Frontal cortex (tissue), 4 donors: ENCODE results near the gene LRRC75A. TPM values are rescaled to one million over a fixed set of nuclear protein-coding genes. Genes with fewer than 3 reads are reported as not detected.
A peak's percentile ranks its signal among the peaks of the same experiment; 100 is the strongest.

Experiments
- DNase-seq, 2 donors: peaks; one replicate each; pipeline ENCODE4 v3.0.0; 2012; ENCODE audit warnings: low spot score in 2 of 2
- FAIRE-seq: peaks from 2 replicates; lab custom pipeline; 2012; peaks lifted over from hg19 to GRCh38; lab: Jason Lieb, UNC
- total RNA-seq: library from RNA; depleted of rRNA; stranded (reverse); fragments of >200 nt; gene quantifications from one replicate; pipeline ENCODE4 v1.2.3, GENCODE V29; 2014
- donor health status: control.
- donor health status: control.
- donor health status: control.

The LRRC75A gene
- total RNA-seq, 1 donor from 2014 or later = 3.3 TPM

DNA sequence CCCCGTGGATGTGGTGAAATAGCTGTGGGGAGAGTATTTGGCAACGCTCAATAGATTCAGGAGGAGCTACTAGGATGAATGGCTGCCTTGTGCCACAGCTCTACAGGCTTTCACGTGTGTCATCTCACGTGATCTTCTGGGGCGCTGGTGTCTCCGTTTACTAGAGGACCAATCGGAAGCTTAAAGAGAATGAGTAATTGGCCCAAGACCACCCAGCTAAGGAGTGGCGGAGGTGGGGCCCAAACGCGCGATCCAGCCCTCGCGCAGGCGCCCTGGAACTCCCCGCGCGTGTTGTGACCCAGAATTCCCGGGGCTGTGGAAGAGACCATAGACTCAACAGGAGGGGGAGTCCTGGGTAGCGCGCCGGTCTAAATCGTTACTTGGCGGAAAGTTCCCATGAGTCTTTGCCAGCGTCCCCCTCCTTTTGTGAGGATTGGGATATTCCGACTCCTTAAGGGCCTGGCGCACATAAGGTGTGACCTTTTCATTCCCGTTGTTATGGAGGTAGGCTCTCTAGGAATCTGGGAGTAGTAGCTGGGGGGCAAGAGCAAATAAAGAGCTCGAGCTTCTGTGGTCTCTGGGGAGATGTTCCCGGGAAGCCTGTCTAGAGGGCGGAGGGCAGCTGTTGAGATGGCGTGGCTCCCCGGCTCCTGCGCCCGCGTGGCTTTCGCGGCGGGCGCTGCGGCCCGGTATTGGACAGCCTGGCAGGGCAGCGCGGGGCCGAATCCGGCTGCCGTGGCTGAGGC is 53.3 kb downstream of the LRRC75A start:
- peak; percentile 95 to 97 for DNase-seq
- peak; percentile 77 for FAIRE-seq

DNA sequence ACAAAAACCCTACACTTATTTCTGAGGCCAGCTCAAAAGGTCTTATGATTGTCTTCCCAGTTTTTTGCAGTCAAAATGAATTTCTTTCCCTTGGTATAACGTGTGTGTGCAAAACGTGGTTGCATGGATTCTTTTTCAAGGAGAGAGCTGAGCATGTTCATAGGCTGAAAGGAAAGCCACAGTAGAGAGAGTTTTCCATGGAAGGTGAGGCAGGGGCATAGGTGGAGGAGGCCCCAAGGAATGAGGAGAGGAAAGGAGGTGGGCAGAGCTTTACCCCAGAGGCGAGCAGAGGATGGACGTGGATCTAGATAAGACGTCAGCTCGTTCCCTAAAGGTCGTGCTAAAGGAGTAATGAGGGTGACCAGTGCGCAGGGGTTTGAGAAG is 53.8 kb downstream of the LRRC75A start:
- FAIRE-seq = no peak

DNA sequence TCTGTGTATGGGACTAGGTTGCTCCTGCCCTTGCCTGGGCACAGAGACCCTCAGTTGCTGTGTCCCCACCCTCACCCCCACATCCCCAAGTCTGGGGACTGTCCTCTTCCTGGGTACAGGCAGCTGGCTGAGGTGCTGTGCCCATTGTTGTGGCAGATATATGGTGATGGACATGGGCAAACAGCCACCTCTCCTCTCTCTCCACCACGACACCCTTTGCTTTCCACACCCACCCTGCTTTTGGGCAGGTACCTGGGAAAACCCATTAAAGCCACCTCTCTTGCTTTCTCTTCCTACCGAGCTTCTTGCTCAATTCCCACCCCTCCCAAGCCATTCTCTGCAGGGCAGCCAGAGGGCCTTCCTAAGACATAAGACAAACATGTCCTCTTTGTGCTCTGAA is 54.9 kb downstream of the LRRC75A start:
- DNase-seq = no peak
- no peak for FAIRE-seq

More for the DNA sequence above, 53.8 kb downstream of the LRRC75A start:
- no peak for DNase-seq

DNA sequence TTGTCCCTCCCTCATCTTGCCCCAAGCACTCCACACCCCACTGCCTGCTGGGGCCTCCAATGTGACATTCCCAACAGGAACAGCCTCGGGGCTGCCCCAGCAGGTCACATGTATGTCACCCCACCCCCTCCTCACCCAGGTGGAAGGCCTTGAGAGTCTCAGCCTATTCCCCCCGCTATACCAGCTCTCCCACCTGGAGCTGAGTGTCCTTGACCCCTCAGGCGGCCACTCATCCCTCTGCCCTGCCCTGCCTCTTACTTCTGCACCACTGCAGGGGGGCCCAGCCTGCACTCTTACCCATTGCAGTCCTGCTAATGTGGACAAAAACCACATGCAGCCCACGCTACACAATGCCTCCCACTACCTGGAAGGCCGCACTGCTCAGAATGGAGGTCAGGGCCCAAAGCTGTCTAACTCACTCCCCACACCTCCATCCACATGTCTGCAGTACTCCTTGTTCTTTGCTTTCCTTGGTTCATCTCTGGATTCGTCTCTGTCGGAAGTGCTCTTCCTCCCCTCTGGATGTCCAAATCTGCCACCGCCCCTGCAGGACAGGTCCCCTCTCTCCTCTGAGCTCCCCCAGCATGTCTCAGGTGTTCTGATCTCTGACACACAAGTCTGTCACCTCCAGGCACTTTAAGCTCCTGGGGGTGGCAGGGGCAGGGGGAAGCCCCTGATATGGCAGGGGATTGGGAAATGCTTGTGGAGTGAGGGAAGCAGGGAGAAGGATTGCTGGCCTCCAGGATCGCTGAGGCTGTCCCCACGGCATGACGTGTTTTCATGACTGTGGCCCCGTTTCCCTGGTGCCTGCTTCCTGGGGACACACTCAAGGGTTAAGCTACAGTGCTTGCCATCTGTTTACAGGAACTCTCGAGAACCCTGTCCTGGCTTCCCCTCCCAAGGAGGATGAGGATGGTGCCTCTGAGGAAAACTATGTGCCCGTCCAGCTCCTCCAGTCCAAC is 55.8 kb downstream of the LRRC75A start:
- FAIRE-seq (no peak), DNase-seq (no peak)

DNA sequence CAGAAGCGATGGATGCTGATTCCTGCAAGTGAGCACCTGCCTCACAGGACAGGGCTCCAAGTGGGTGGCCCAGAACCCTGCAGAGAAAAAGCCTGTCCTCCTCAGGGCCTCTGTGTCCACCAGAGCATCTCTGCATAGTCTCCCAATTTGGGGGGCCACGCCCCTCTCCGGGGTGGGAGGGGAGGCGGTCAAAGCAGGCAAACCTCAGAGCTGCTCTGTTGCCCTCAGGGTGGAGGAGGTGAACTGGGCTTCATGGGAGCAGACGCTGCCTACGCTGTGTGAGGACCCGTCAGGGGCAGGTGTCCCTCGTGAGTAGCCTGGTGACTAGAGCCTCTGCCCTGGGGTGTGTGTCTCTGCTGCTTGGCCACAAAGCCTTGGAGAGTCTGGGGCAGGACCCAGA is 57.3 kb downstream of the LRRC75A start:
- FAIRE-seq = no peak
- no peak for DNase-seq

DNA sequence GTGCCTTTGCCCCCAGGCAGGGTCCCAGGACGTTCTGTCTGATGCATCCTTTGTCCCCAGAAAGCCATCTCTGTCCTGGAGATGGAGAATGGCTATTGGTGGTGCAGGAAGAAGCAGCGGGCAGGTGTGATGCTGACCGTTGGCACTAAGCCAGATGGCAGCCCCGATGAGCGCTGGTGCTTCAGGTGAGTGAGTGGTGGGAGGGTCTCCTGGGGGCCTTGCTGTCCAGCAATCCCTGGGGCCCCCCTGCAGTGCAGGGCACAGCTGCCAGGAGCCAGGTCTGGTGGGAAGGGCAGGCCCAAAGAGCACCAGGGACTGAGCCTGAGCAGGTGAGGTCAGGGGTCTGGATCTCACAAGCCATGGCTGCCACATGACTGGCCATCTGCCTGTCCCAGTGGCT is 58.5 kb downstream of the LRRC75A start:
- DNase-seq (no peak), FAIRE-seq (no peak)

DNA sequence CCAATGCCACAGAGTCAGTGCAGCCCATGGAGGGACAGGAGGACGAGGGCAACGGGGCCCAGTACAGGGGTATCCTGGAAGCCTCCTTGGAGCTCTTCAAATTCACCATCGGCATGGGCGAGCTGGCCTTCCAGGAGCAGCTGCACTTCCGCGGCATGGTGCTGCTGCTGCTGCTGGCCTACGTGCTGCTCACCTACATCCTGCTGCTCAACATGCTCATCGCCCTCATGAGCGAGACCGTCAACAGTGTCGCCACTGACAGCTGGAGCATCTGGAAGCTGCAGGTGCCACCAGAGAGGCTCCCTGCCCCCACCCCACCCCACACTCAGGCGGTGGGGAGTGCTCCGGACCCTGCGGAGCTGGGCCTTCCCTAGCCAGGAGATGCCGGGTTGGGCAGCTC is 60.0 kb downstream of the LRRC75A start:
- DNase-seq (no peak), FAIRE-seq (no peak)

DNA sequence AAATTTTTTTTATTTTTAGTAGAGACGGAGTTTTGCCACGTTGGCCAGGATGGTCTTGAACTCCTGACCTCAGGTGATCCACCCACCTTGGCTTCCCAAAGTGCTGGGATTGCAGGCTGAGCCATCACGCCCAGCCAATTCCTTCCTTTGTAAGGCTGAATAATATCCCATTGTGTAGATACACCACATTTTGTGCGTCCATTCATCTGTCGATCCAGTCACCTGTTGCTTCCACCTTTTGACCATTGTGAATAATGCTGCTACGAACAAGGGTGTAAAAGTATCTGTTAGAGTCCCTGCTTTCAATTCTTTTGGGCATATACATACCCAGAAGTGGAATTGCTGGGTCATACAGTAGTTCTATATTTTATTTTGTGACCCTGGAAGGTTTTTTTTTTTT is 61.3 kb downstream of the LRRC75A start:
- FAIRE-seq = no peak

DNA sequence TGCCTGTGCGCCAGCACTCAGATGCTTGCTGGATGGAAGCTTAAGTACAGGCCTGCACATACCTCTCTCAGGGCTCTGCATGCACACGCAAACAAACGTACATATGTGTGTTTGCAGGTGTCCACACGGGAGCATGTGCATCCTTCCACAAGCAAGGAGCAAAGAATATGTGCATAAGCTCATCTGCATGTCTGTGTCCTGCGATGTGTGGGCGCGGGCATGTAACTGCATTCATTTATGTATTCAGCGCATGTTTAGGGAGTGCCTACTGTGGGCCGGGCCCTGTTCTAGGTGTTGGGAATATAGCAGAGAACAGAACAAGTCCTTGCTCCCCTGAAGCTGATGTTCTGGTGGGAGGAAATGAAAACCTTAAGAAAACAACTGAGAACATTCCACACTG is 62.9 kb downstream of the LRRC75A start:
- no peak for DNase-seq
- no peak for FAIRE-seq

More for the DNA sequence above, 61.3 kb downstream of the LRRC75A start:
- no peak for DNase-seq

DNA sequence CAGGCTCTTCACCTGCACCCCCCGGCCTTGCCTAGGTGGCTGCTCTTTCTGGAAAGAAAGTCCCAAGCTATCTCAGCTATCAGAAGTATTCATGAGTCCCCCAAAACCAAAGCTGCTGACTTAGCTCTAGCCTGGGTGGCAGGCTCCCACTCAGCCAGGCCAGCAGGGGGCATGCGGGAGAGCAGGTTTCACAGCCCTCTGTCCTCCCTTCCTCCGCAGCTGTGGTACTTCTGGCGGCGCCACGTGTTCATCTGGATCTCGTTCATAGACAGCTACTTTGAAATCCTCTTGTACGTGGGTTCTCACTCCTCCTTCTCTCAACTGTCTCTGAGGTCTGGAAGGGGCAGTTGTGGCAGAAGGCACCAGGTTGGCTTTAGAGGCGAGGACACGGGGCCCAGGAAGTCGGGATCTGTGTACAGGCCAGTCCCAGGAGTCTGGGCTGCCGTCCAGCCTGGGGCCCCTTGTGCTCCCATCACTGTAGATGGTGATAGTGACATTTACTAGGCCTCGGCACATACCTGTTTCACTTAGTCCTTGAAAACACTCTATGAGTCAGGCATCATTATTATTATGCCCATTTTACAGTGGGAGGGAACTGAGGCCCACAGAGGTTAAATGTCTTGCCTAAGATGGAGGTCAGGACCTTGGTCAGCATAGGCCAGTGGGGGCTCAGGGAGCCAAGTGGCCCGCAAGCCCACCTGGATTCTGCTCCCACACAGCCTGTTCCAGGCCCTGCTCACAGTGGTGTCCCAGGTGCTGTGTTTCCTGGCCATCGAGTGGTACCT is 63.7 kb downstream of the LRRC75A start:
- FAIRE-seq (no peak), DNase-seq (peak; percentile 42 to 65)

DNA sequence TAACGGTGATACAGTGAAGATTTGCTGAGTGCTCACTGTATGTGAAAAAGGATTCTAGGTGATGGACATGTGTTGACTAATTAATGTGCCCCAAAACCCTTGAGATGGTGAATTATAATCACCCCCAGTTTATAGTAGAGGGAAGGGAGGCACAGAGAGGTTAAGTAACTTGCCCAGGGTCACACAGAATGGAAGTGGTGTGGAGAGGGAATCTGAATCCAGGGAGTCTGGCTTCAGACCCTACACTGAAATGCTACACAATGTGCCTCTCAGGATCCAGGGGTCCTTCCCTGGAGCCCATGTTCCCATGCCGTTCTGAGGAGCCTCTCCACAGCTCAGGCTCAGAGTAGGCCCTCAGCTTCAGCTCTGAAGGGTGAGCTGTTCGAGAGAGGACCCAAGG is 65.0 kb downstream of the LRRC75A start:
- FAIRE-seq (no peak), DNase-seq (no peak)

DNA sequence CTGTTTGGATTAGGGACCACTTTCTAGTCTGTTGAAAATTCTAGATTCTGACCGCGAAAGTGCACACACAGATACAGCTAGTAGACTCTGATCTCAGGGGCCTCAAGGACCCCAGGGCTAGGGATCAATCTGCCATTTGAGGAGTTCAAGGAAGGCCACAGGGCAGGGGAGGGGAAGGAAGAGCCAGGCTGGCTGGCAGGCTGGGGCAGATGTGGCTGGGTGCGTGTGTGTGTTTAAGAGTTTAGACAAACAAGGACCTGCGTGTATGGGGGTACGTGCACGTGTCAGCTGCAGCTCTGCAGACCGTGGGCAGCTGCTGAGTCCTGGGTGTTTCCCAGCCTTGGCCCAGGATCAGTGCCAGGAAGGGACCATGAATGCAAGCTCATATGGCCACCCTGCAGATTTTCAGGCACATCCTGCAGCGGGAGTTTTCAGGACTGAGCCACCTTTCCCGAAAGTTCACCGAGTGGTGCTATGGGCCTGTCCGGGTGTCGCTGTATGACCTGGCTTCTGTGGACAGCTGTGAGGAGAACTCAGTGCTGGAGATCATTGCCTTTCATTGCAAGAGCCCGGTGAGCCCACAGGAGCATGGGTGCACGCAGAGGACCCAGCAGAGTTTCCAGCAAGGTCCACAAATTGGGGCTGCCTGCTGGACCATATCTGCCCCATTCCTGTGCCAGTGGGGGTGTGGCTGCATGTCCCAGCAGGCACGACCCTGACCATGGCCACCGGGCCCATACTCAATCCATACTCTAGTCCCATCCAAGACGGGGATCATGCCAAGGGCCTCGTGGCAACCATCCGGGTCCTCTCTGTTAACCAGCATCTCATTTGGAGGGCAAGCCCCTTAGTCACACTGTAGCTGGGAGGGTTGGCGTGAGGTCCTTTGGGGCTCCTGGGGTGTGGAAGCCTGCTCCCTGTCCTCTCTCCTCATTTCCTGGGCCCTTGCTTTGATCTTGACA is 66.0 kb downstream of the LRRC75A start:
- DNase-seq (no peak), FAIRE-seq (no peak)

DNA sequence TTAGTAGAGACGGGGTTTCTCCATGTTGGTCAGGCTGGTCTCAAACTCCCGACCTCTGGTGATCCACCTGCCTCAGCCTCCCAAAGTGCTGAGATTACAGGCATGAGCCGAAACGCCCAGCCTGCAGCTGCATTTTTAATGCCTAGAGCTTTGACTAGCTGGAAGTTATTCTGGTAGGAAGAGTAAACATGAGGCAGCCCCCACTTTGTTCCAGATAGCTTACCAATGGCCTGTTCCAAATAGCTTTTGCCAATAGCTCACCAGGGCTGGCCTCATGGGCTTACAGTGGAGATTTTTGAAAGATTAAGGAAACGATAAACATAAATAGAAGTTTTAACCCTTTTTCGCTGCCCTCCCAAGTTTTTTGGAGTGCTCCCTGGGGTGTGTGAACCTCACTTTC is 66.8 kb downstream of the LRRC75A start:
- DNase-seq (no peak), FAIRE-seq (no peak)

DNA sequence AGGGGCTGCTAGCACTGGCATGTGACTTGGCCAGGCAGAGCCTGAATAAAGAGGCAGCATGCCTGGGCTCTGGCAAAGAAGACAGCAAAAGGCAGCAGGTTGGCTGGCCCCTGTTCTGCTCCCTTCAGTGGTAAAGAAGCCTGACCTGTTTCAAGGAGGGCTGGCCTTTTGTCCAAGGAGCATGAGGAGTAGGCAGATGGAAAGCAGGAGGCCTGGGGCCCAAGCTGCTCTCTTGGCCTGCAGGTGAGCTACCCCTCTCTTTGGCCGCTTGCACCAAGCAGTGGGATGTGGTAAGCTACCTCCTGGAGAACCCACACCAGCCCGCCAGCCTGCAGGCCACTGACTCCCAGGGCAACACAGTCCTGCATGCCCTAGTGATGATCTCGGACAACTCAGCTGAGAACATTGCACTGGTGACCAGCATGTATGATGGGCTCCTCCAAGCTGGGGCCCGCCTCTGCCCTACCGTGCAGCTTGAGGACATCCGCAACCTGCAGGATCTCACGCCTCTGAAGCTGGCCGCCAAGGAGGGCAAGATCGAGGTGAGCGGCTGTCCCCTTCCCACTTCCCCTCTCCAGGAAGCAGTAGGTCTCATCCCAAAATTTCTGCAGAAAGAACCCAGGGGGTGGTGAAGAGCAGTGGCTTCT is 68.6 kb downstream of the LRRC75A start:
- DNase-seq (no peak), FAIRE-seq (no peak)

DNA sequence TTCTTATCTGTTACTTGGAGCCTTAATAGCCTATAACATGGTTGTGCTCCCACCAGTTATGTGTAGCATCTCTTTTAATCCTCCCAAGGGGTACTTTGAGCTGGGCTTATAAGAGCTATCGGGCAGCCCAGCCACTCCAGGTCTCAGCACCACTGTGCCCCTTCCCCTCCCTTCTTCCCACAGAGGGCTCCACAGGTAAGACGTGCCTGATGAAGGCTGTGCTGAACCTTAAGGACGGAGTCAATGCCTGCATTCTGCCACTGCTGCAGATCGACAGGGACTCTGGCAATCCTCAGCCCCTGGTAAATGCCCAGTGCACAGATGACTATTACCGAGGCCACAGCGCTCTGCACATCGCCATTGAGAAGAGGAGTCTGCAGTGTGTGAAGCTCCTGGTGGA is 69.6 kb downstream of the LRRC75A start:
- DNase-seq (no peak), FAIRE-seq (no peak)

DNA sequence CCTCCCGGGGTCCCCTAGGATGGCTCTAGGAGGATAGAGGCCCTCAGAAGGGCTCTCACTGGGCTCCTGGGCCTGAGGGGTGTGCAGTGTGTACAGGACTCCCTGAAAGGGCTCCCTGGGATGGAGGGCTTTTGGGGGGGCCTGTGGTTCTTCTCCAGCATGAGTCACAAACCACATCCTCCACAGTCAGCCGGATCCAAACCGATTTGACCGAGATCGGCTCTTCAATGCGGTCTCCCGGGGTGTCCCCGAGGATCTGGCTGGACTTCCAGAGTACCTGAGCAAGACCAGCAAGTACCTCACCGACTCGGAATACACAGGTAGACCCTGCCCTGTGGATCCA is 72.1 kb downstream of the LRRC75A start:
- no peak for DNase-seq
- no peak for FAIRE-seq

DNA sequence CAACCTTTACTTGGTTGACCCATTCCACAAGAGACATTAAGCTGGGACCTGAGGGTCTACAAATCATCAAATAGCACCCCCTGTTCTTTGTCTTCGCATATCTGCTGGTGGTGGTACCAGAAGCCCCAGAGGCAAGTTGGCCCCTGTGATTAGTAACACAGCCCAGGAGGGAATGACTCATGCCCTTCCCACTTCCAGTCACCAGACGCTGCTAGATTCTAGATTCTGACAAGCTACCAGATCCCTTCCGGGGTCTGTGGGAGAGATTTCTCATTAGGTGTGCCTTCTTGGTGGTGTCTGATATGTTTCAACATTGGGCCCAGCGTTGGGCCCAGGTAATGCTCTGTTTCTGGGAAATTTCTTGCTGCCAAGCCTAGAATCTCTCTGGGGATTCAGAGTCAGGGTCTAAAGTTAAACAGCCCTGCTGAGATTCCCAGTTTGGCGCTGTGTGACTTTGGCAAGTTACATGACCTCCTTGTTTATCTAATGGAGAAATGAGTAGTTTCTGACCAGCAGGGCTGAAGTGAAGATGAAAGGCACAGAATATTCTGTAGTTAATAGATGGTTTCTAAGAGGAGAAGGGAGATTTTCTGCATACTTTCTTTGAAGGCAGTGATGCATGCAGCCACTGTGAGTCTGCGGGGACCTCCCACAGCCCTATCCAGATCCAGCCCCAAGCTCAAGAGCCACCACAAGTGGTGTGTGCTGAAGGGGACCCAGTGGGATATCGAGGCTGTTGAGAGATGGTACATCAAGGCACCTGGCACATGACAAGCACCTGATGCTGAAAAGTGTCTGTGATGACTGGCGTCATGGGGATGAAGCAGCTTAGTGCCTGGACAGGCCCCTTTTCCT is 72.7 kb downstream of the LRRC75A start:
- no peak for FAIRE-seq
- DNase-seq = no peak

DNA sequence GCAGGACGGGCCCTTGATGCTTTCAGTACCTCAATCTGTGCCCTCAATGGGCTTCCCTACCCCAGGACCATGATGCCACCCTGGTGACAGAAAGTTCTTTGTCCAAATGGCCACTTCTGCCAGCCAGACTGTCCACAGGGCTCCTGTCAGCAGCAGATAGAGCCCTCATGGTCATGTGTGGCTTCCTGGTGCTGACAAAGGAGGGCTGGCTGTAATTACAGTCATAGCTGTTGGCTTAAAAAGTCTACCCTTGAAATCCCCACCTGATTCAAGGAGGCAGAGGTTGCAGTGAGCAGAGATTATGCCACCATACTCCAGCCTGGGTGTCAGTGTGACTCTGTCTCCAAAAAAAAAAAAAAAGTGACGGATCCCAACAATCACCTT is 73.3 kb downstream of the LRRC75A start:
- no peak for DNase-seq
- FAIRE-seq = no peak
